ENCODE measurements around the gene WDR70.
"Not testable (repeated sequence)": the region's sequence is repeated elsewhere in the genome, so short reads cannot be mapped to it uniquely, and the experiment has no call there.

WDR70 gene

DNA sequence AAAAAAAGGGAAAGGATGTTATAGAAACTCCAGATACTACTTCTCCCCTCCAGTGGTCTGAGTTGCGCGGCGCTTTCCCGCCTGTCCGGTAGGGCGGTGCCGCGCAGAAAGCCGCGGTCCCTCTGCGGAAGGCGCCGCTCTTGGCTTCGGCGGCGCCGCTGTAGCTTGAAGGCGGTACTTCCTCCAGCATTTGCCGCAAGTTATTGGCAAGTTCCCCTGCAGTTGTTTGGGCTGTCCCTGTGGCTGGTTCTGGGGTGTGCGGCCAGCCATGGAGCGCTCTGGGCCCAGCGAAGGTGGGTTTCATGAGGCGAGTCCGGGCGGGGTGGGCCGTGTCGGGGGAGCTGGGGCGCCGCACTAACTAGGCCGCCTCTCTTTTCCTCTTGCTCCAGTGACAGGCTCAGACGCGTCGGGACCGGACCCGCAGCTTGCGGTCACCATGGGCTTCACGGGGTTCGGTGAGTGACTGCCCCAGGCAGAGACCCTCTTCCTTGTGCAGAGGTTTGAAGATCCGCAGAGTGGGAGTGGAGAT lies at the start of gene WDR70:
TSS of gene WDR70 (plus strand) at position 219 of the 529 bp plus-strand sequence. CDS start at position 269, 50 bp downstream.
- peak; percentile 42 to 64 (median 59) for DNase-seq (ENCODE audit: low read depth in 3 of 3, low spot score in 1 of 3)

DNA sequence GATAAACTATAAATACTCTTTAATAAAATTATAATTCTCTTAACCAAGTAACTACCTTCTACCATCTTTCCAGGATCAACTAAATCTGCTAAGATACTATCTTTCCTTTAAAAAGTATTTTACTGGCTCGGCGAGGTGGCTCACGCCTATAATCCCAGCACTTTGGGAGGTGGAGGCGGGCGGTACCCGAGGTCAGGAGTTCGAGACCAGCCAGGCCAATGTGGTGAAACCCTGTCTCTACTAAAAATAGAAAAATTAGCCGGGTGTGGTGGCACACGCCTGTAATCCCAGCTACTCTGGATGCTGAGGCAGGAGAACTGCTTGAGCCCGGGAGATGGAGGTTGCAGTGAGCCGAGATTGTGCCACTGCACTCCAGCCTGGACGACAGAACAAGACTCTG lies 44.4 kb upstream of the WDR70 start:
- not testable (repeated sequence) for DNase-seq (ENCODE audit: low read depth in 3 of 3, low spot score in 1 of 3)

DNA sequence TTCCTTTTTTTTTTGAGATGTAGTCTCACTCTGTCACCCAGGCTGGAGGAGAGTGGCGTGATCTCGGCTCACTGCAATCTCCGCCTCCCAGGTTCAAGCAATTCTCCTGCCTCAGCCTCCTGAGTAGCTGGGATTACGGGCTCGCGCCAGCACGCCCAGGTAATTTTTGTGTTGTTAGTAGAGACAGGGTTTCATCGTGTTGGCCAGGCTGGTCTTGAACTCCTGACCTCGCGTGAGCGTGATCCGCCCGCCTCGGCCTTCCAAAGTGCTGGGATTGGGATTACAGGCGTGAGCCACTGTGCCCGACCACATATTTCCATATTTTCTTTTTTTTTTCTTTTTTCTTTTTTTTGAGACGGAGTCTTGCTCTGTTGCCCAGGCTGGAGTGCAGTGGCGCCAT lies 36.4 kb upstream of the WDR70 start:
- DNase-seq (ENCODE audit: low read depth in 3 of 3, low spot score in 1 of 3): not testable (repeated sequence)

DNA sequence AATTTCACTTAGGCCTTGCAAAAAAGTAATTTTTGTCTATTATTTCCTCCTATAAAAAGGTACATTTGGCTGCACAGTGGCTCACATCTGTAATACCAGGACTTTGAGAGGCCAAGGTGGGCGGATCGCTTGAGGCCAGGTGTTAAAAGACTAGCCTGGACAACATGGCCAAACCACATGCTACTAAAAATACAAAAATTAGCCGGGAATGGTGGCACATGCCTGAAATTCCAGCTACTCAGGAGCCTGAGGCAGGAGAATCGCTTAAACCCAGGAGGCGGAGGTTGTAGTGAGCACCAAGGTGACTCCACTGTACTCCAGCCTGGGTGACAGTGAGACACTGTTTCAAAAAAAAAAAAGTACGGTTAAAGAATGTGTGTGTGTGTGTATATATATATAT lies 24.0 kb upstream of the WDR70 start:
- DNase-seq (ENCODE audit: low read depth in 3 of 3, low spot score in 1 of 3): no peak

DNA sequence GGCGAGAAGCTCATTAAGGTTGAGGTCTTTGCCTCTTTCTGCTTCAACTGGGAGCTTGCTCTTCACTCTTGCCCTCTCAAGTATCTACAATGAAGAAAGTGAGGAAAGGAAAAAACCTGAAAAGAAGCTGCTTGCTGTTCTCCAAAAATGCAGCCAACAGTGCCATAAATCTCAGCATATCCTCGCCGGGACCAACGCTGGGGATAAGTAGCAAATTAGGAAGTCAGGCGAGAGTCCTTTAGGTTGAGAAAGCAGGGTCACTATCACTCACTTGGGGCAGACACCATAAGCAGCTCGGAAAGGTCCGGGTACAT lies 8.6 kb upstream of the WDR70 start:
- no peak for DNase-seq (ENCODE audit: low read depth in 3 of 3, low spot score in 1 of 3)

DNA sequence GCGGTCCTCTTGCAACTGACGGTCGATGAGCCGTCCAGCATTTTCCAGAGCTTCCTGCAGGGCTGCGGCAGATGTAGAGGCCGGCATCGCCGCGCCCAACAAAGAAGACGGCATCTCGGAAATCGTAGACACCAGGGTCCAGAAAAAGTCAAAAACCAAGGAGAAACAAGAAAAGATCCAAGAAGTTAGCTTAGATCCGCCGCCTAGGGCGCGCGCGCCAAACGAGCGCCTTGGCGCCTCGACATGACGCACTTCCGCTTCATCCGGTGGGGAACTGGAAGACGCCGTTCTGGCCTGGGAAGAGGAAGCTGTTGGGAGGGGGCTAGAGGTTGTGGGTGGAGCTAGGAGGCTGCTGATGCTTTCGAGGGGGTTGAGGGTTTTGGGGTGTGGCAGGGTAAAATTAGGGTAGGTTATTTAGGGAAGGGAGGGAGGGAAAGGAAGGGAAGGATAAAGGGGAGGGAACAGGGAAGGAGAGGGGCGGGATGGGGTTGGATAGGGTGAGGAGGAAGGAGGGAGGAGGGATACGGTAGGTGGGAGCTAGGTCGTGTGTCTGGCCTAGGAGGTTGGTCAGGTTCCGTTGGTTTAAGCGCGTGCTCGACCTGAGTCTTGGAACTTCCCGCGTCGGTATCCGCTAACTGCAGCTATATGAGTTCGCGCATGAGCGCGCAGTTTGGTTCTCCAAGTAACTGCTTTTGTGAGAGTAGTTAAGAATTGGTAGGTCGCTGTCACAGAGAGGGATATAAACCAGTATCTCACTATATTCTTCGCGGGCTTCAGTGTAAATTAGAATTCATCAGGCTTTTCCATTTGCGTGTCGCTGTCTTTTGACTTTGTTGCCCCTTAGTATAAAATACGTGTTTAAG lies 8.0 kb upstream of the WDR70 start, which contains the start of gene NUP155:
TSS of gene NUP155 (minus strand) at position 243 of the 863 bp plus-strand sequence. CDS start at position 114, 129 bp downstream.
- DNase-seq (ENCODE audit: low read depth in 3 of 3, low spot score in 1 of 3): peak; percentile 63 to 76 (median 74)

DNA sequence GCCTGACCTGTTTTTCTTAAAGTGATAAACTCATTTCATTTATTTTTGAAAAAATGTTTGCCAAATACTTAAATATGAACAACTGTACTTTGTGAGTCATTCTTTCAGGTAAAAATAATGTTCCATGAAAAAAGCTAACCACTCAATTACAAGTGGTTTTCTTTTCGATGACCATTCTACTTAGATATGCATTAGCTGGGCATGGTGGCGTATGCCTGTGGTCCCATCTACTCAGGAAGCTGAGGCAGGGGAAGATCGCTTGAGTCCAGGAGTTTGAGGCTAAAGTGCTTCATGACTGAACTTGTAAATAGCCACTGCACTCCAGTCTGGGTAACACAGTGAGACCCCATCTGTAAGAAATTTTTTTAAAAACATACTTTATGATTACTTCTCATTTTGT lies 4.0 kb upstream of the WDR70 start:
- DNase-seq (ENCODE audit: low read depth in 3 of 3, low spot score in 1 of 3): no peak

DNA sequence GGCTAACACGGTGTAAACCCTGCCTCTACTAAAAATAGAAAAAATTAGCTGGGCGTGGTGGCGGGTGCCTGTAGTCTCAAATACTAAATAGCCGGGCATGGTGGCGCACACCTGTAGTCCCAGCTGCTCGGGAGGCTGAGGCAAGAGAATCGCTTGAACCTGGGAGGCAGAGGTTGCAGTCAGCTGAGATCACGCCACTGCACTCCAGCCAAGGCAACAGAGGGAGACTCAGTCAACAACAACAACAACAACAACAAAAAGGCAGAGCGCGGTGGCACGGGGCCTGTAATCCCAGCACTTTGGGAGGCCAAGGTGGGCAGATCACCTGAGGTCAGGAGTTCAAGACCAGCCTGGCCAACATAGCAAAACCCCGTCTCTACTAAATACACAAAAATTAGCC lies 1.1 kb upstream of the WDR70 start:
- DNase-seq (ENCODE audit: low read depth in 3 of 3, low spot score in 1 of 3): not testable (repeated sequence)

DNA sequence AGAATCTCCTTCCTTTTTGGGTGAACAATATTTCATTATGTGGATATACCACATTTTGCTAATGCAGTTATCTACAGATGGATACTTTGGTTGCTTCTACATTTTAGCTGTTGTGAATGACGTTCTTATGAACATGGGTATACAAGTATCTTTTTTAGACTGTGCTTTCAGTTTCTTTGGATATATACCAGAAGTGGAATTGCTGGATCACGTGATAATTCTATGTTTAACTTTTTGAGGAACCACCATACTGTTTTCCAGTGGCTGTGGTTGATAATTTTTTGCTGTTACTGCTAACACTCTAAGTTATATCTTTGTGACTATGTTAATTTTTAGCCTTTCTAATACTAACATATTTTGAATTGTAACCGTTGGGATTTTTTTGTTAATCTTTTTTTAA lies 12.5 kb downstream of the WDR70 start:
- no peak for DNase-seq (ENCODE audit: low read depth in 3 of 3, low spot score in 1 of 3)

DNA sequence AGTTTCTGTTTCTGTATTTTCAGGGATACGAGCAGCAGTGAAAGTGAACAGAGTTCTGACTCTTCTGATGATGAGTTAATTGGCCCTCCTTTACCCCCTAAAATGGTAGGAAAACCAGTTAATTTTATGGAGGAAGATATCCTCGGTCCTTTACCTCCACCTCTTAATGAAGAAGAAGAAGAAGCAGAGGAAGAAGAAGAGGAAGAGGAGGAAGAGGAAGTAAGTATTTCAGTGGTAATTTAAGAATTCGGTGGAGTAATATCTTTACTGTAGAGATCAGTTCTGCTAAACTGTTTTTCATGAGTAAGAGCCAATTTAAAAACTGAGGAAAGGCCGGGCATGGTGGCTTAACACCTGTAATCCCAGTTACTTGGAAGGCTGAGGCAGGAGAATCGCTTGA lies 17.2 kb downstream of the WDR70 start:
- no peak for DNase-seq (ENCODE audit: low read depth in 3 of 3, low spot score in 1 of 3)

DNA sequence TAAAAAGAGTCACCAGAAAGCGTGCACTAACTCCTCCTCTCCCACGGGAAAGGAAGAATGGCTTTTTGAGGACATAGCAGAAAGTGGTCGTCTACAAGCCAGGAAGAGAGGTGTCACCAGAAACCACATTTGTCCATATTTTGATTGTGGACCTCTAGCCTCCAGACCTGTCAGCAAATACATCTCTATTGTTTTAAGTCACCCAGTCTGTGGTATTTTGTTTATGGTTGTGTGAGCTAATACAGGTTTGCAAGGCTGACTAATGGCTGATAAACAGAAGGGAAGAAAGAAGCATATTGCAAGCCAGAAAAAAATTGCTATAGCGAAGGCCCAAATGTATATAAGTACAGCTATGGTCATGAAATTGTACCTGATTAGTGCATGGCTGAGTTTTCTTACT lies 21.4 kb downstream of the WDR70 start:
- no peak for DNase-seq (ENCODE audit: low read depth in 3 of 3, low spot score in 1 of 3)

DNA sequence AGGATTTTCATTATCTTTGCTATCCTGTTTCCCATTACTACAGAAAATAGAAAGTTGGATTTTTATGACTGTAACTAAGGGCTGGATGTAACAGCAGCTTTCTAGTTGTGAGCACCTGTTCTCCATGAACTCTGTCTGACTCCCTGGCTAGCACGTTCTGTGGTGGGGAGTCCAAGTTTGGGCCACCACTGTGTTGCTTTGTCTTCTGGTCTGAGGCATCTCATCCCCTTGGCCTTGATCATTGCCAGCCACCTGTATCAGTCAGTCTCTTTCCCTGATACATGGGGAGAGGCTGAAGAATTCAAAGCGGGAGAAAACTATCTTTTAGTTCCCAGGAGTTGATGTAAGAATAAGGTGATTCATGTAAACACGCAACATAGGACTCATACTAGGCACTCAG lies 33.4 kb downstream of the WDR70 start:
- no peak for DNase-seq (ENCODE audit: low read depth in 3 of 3, low spot score in 1 of 3)

DNA sequence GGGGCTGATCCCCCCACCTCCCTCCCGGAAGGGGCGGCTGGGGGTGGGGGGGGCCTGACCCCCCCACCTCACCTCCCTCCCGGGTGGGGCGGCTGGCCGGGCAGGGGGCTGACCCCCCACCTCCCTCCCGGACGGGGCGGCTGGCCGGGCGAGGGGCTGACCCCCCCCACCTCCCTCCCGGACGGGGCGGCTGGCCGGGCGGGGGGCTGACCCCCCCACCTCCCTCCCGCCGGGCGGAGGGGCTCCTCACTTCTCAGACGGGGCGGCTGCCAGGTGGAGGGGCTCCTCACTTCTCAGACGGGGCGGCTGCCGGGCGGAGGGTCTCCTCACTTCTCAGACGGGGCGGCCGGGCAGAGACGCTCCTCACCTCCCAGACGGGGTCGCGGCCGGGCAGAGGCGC lies 36.3 kb downstream of the WDR70 start:
- not testable (repeated sequence) for DNase-seq (ENCODE audit: low read depth in 3 of 3, low spot score in 1 of 3)

DNA sequence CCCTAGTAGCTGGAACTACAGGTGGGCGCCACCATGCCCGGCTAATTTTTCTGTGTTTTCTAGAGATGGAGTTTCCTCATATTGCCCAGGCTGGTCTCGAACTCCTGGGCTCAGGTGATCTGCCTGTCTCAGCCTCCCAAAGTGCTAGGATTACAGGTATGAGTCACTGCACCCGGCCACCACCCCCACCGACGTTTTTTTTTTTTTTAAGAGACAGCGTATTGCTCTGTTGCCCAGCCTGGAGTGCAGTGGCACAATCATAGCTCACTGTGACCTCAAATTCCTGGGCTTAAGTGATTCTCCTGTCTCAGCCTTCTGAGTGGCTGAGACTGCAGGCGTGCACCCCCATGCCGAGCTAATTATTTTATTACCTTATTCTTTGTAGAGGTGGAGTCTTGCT lies 38.2 kb downstream of the WDR70 start:
- DNase-seq (ENCODE audit: low read depth in 3 of 3, low spot score in 1 of 3): no peak

DNA sequence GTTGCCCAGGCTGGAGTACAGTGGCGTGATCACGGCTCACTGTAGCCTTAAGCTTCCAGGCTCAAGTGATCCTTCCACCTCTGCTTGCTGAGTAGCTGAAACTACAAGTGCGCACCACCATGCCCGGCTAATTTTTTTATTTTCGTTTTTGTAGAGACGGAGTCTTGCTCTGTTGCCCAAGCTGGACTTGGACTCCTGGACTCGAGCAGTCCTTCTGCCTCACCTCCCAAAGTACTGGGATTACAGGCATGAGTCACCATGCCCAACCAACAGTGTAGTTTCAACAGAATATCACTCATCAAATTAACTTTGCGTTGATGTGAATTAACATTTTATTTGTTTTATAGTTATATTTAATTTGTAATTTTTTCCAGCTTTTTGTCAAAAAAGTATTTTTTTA lies 45.3 kb downstream of the WDR70 start:
- no peak for DNase-seq (ENCODE audit: low read depth in 3 of 3, low spot score in 1 of 3)

DNA sequence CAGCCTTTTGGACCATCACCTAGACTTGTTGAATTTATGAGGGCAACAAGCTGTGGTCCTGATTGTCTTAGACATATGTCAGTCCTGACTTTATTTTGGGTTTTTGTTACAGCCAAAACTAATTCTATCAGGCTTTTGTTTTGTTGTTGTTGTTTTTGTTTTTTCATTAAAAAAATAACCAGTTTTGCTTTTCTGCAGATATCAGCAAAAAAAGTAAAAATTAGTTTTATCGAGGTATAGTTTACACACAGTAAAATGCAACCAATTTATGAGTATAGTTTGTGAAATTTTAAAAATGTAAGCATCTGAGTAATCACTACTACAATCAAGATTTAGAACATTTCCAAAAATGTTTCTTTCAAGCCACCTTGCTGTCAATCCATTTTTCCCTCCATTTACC lies 48.9 kb downstream of the WDR70 start:
- no peak for DNase-seq (ENCODE audit: low read depth in 3 of 3, low spot score in 1 of 3)

DNA sequence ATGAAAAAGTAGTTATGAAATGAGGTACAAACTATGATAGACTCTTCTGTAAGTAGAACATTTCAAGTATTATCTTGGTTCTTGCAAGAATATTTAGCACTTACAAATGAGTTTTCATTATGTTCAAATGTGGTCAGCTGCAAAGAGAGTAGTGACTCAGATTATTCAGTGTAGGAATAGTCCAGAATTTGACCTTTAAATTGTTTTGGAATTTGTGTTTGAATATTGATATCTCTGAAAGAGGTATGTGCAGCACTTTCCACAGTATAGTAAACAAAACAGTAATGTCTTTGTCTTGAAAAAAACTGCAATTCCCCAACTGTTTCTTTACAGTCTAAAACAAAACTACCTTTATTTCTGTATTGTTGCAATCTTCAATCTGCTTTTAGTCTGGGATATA lies 56.1 kb downstream of the WDR70 start:
- no peak for DNase-seq (ENCODE audit: low read depth in 3 of 3, low spot score in 1 of 3)

DNA sequence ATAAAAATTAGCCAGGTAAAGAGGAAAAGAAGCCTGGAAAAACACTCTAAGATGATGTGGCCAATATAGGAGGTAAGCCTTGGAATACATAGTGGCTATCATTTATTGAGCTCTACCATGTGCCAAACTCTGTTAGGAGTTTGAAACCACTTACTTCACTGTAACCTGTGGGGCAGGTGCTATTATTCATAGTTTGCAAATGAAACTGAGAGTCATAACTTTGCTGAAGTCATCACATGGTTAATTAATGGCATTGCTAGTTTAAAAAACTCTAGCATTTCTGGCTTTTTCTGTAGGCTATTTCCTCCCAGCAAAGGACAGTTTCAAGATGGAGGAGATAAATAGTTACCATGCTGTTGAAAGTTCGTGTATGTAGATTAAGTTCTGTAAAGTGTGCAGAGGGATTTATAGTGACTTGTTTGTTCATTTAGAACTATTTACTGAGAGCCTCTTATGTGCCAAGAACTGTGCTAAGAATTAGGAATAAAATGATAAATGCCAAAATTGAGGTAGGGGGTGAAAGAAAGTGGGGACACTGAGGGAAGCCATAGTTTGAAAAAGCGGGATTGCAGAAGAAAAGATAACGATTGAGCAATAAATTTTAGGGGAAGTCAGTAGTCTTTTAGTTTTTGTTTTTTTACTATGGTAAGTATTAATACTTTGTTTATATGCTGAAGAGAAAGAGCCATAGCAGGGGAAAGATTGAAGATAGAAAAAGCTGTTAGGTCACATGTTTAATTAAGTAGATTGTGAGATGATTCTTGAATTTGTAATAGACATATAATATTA lies 57.2 kb downstream of the WDR70 start:
- no peak for DNase-seq (ENCODE audit: low read depth in 3 of 3, low spot score in 1 of 3)

DNA sequence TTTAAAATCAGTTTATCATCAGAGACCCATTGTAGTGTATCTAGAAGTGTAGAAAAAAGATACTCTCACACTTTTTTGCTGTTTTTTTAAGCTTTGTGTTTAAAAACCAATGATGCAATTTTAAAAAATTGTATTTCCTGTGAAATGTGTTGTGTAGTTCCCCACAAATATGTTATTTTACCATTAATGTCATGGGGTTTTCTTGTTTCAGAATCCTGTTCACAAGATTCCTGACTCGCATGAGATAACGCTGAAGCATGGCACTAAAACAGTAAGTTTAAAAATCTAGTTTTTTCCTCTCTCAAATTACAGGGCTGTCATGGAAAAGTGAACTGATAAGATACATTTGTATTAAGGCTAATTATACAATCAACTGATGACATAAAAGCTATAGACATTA lies 58.6 kb downstream of the WDR70 start:
- DNase-seq (ENCODE audit: low read depth in 3 of 3, low spot score in 1 of 3): no peak

DNA sequence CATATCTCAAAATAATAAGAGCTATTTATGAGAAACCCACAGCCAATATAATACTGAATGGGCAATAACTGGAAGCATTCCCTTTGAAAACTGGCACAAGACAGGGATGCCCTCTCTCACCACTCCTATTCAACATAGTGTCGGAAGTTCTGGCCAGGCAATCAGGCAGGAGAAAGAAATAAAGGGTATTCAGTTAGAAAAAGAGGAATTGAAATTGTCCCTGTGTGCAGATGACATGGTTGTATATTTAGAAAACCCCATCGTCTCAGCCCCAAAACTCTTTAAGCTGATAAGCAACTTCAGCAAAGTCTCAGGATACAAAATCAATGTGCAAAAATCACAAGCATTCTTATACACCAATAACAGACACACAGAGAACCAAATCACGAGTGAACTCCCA lies 66.7 kb downstream of the WDR70 start:
- DNase-seq (ENCODE audit: low read depth in 3 of 3, low spot score in 1 of 3): not testable (repeated sequence)

DNA sequence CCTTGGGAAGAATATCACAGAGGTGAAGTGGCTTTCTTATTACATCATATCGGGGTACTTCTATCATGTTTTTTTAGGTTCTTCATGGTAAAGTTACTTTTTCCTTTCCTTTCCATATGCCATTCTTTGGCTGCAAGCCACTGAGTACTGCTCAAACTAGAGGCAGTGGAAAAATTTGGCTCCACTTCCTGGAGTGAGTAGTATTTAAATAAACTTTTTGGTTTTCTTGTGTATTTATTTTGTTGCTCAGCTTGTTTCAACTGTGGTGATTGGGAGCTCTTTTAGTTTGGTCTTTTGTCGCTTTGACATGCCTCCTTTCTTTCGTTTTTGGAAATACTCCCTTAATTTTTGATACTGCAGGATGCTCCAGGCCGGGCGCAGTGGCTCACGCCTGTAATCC lies 69.8 kb downstream of the WDR70 start:
- no peak for DNase-seq (ENCODE audit: low read depth in 3 of 3, low spot score in 1 of 3)

DNA sequence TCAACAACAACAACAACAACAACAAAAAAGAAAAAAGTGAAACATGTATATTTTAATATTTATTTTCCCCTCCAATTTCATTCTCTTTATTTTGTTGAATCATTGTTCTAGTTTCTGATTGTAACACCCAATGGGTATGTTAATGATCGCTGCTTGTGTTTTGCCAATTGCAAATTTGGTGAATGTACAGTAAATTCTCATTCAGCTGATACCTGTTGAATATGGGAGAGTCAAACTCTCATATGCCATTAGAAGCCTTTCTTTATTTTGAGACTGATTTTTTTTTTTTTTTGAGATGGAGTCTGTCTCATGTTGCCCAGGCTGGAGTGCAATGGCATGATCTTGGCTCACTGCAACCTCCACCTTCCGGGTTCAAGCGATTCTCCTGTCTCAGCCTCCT lies 72.9 kb downstream of the WDR70 start:
- DNase-seq (ENCODE audit: low read depth in 3 of 3, low spot score in 1 of 3): not testable (repeated sequence)

Measured in stimulated activated CD4-positive, alpha-beta T cell treated with anti-CD3 and anti-CD28 coated beads, TNF-alpha, amount 100 ng/mL, for 1 hour (primary cell).